NCI-H69 (cell line): ENCODE results near the gene TRIM65.
"Not testable (repeated sequence)": the region's sequence is repeated elsewhere in the genome, so short reads cannot be mapped to it uniquely, and the experiment has no call there.

ENCODE experiments used
- DNase-seq: peaks from one replicate; lab custom pipeline; 2025; lab: John Stamatoyannopoulos, UW

TRIM65 gene

DNA sequence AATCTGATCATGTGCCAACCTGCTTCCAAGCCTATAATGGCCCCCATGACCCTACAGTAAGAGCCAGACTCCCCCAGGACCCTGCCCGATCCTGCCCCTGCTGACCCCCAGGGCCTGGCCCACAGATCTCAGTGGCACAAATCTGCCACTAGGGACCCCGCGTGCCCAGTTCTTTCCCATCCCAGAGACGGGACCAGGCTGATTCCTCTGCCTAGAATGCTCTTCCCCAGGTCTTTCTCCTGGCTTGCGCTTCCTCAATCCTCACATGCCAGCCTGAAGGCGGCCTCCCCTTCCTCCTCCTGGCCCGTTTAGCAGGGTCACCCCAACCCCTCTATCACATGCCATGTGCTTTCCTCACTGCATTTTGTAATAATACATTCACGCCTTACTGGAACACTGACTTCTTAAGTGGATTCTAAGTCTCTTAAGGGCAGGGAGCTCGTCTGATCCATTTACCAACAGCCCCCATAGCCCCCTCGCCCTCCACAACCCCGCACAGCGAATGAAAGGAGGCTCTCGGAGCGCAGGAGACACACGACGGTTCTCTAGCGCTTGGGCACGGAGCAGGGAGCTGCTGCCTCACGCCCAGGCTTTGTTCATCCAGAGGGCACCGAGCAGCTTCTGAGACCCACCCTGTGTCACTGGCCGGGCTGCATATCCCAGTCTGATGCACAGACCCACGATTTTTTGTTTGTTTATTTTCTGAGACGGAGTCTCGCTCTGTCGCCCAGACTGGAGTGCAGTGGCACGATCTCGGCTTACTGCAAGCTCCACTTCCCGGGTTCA, 1.2 kb downstream of the TRIM65 start:
- peak; percentile 52 for DNase-seq

DNA sequence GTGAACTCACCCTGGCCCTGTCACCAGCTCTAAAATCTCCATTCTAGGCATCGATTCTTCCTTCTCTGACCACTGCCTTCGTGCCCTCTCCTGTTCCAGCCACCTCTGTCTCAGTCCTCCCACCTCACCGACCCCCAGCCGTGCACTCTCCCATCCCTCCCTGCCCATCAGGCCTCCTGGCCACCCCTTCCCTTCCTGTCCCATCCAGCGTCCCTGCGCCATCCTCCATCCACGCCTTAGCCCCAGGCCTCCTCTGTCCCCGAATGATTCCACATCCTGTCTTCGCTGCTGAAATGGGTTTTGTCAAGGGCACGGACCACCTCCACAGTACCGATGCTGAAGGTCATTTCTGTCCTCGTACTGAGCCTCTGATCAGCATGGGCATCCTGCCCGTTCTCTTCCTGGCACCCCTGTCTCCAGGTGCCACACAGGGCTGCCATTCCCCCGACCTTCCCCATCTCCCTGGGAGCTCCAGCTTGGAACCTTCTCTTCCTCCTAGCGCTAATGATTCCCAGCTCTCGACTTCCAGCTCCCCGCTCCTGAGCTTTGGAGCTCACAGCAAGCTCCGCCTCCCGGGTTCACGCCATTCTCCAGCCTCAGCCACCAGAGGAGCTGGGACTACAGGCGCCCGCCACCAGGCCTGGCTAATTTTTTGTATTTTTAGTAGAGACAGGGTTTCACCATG, 2.6 kb downstream of the TRIM65 start:
- DNase-seq: no peak

DNA sequence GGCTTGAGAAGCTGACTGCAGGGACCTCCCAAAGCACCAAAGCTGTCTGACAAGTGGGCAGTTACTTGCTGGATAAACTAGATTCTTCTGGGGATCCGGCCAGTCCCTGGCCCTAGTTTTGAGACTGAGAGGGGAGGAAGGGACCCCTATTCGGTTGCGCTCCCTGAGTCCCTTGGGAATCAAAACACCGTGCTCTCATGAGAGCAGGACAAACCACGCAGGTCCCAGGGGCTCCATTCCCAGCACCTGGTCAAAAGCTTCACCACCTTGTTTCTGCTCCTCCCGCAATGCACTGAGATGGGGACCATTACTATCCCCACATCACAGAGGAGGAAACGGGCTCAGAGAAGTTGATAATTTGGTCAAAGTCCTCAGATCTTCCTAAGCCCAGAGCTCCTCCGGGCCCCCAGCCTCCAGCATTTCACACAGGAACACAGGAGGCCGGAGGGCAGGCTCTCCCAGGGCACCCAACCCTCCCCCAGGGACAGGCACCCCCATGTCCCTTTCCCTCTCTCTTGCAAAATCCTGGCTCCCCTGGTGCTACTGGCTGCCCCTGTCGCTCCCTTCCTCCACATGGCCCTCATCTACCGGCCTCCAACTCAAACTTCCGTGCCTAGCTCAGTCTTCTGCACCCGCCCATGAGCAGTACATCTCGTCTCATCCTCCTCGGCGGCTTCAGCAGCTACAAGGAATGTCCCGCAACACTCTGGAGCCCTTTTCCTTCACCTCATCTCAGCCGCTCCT, 3.3 kb downstream of the TRIM65 start:
- DNase-seq: no peak

DNA sequence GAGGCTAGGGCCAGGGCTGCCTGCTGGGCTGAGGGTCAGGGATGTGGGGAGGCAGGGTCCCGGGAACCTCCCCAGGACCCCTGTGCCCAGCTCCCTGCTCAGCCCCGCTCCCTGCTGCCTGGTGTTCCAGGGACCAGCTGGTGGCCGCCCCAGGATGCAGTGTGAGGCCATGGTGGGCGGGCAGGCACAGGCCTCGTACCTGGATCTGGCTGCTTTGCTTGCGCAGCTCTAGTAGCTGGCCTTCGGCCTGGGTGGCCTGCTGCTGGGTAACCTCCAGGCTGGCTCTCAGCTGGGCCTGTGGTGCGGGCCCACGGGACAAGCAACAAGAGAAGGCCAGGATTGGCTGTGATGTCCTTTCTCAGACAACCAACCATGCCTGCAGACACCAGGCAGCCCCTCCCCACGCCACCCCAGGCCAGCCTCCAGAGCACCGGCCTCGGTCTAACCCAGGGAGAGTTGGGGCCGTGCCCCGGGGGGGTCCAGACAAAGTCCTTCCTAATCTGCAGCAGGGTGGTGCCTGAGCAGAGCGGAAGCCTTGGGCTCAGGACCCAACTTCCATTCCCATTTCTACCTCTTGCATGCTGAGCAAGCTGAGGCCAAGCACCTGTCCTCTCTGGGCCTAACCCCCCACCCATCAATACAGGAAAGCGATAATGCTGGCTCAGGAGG, 4.1 kb downstream of the TRIM65 start:
- no peak for DNase-seq

DNA sequence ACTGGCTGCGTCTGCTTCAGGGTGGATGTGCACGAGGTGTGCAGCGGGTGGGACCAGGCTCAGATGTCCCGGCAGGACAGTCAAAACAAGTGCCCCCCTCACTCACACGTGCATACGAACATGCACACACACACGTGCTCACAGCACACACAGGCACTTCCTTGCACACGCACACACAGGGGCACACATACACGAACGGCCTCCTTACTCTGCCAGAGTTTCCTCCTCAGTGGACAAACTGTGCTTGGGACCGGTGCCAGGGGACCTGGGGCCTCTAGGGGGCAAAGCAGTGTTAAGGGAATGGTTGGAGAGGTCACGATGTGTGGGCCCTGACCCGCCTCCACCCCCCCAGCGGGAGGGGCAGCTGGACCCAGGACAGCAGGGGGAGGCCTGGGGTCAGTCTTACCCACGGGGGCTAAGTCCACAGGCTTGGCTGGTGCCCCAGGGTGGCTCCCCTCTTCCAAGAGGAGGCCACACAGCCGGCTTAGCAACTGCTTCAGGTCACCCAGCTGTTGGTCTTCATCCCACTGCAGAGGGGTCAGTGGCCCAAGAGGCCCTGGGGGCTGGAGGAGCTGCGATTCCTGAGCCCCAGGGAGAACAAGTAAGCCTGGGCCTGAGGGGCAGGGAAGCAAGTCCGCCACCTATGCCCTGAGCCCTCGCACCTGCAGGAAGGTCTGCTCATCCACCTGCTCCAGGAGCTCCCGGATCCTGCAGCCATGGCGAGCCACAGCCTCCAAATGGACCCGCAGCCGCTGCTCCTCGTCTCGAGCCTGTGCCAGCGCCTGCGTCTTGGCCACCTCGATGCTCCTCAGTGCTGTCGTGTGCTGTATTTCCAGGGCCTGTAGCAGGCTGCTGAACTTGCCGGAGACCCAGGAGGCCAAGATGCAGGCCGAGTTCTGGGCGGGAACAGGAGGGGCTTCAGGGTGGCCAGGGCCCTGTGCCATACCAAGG, 4.9 kb downstream of the TRIM65 start:
- no peak for DNase-seq

DNA sequence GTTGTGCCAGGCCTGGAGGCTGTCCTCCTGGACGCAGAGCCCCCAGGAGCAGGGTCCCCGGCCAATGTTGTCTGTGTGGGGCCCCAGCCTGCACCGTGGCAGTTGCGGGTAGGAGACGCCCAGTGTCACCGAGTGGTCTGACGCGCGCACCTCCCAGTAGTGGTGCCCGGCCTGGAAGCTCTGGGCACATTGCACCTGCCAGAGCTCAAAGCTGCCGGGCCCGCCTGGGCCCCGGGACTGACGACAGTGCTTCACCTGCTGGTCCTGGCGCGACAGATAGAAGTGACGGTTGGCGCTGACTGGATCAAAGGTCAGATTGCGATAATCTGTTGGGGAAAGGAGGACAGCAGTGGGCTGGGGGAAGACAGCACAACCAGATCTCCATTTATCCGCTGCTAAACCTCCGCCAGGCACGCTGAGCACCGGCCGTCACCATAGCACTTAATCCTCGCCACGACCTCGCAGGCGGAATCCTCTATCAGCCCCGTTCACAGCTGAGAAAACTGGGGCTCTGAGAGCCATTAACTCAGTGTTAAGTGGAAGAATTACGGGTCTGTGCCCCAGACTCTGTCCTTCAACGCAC, 5.6 kb downstream of the TRIM65 start:
- DNase-seq: no peak

DNA sequence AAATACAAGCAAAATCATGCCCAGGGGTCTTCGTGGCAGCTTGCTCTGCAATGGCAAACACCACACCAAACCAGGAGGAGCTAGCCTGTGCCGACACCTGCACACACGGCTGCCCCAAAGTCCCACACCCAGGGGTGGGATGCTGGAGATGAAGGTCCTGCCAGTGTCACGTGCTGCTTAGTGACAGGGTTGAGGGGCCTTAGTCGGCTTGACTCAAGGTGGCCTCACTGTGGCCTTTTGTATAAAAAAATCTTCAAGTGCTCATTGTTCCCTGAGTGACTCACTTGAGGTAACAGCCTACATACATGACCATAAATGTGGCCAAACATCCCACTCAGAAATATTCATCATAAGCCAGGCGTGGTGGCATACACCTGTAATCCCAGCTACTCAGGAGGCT, 7.3 kb downstream of the TRIM65 start:
- DNase-seq: no peak

DNA sequence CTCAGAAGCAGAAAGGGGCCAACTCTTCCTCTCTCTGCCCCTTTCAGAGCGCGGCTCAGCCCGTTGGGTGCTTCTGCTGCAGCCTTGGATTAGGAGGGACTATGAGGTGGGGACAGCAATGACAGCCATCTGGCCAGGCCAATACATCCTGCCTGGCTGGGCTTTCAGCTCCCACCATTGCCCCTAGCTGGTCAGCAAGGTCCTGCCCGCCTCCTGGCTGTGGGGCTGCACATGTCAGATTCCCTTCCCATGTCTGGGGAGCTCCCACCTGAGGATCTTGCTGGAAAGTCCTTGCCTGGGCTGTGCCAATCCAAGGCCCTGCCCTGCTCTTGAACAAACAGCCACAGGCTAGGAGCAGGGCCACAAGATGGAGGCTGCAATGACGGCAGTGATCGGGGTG, 8.3 kb downstream of the TRIM65 start:
- DNase-seq: no peak

DNA sequence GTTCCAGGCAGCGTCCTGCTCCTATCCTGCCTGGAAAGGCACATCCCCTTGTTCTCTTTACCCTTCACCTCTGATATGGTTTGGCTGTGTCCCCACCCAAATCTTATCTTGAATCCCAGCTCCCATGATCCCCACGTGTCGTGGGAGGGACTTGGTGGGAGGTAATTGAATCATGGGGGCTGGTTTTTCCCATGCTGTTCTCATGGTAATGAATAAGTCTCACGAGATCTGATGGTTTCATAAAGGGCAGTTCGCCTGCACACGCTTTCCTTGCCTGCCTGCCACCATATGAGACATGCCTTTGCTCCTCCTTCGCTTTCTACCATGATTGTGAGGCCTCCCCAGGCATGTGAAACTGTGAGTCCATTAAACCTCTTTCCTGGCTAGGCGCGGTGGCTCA, 10.9 kb downstream of the TRIM65 start:
- not testable (repeated sequence) for DNase-seq

DNA sequence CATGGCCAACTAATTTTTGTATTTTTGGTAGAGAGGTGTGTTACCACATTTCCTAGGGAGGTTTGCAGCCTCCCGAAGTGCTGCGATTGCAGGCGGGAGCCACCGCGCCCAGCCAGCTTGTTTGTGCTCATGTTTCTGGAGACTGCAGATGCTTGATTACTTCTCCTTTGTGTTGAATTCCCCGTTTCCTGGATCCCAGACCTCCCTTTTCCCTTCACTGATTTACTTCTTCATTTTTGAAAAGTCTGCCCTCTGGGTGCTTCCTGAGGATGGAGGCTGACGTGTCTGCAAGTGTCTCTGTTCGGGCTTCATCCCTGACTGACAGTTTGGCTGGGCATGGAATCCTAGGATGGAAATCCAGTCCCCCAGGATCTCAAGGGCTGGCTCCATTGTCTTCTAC, 11.3 kb downstream of the TRIM65 start:
- no peak for DNase-seq

DNA sequence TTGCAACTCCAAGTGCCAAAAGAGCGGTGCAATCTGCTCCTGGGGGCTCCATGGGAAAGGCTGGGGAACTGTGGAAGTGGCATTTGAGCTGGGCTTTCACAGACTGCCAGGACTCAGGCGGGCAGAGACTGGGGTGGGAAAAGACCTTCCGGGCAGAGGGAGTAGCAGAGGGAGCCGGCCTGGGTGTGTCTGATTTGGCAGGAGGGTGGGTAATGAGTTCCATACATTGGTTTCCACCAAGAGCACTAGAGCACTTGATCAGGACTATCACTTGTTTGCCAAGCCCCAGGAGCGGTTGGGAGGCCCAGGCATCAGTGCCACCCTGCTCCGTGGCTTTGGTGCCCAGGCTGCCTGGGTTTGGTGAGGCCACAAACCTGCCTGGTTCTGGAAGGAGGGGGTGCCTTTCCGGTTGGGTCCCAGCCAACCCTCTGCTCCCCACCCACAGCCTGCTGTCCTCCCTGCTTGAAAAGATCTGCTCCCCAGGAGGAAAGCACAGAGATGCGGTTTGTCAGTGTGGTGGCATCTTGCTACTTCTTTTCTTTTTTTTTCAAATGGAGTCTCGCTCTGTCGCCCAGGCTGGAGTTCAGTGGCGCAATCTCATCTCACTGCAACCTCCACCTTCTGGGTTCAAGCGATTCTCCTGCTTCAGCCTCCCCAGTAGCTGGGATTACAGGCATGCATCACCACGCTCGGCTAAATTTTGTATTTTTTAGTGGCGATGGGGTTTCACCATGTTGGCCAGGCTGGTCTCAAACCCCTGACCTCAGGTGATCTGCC, 14.9 kb downstream of the TRIM65 start:
- DNase-seq: no peak

DNA sequence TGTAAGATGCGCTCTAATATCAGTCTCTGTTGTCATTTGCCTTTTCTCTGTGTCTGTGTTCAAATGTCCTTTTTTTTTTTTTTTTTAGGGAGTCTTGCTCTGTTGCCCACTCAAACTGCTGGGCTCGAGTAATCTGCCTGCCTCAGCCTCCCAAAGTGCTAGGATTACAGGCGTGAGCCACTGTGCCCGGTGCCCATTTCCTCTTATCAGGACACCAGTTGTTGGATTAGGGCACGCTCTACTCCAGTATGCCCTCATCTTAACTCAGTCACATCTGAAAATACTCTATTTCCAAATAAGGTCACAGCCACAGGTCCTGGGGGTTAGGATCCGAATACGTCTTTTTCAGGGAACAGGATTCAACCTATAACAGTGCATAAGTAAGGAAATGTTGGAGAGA, 16.5 kb downstream of the TRIM65 start:
- DNase-seq: no peak

DNA sequence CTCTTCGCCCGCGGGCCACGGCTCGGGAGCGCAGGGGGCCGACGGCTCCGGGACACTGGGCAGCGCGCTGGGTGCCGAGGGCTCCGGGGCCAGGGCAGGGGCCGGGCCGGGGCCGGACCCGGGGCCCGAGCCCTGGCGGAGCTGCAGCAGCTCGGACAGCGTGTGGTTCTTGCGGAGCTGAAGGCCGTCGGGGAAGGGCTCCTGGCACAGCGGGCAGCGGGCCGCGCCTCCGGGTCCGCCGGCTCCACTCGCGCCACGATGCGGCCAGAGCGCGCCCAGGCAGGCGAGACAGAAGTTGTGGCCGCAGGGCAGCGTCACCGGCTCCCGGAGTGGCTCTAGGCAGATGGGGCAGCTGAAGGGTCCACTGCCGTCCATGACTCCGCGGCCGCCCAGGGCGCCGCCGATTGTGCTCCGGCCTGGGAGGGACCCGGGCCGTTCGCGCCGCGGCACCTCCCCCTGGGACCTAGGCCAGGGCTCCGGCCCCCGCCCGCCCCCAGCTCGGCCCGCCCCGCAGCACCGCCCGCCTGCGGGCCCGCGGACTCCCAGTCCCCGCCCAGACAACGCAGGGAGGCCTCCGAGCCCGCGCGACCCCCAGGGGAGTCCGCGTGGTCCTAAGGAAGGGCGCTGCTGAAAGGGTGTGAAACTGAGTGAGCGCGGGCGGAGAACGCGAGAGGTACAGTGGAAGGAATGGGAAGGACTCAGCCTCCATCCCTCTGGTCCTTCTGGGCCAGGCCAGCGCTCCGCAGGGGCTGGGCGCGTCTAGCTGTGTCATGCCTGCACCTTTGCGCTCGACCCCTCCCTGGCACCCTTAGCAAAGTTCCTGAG, 18.4 kb downstream of the TRIM65 start, which contains the start of gene TRIM47:
TRIM47 (minus strand) TSS at position 408 of the 825 bp plus-strand sequence; CDS start at position 375, 33 bp downstream.
- DNase-seq: peak; percentile 79

DNA sequence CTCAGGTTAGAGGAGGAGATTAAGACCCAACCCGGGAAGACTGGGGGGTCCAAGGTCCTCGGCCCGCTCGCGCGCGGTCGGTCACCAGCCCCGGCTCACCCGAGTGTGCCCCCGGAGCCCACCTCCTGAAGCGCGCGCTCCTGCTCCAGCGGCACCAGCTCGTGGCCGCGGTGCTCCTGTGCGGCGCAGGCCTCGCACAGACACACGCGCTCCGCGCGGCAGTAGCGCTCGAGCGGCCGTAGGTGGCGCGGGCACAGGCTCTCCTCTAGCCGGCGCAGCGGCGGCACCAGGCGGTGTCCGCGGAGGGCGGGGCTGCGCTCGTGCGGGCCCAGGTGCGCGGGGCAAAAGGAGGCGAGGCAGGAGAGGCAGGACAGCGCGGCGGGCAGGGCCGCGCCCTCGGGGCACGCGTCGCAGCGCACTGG, 19.0 kb downstream of the TRIM65 start:
- DNase-seq: peak; percentile 88

DNA sequence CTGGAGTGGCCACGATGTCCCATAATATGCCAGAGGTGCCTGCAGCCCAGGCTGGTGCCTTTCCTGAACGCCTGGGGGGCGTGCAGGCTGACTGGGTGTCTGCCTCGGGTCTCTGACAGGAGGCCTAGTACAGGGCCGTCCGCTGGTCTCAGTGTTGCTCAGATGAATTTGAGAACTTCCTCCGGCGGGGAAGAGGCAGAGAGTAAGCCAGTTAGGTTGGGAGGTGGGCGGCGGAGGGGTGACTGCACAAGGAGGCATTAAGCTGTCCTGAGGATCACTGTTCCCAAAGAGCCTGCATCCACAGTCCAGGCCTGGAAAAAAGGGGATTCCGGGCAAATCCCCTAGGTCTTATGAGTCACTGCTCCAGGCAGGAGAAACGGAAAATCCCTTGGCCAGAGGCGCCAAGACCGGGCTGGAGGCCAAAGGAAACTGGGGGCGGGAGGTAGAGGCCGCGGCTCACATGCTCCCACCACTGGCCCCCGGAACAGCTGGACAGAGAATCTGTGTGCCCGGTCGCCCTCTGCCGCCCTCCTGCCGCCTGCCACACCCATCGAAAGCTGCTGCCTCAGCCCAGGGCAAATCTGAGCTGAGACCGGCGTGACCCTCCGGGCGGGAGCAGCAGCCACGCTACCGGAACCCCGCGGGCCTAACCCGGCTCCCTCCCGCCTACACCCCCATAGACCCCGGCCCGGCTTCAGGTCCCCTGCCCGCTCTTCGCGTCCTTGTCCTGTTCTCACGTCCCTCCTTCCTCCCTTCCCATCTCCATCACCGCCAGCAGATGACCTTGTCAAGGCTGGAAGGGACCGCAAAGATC, 19.6 kb downstream of the TRIM65 start:
- DNase-seq: peak; percentile 70

DNA sequence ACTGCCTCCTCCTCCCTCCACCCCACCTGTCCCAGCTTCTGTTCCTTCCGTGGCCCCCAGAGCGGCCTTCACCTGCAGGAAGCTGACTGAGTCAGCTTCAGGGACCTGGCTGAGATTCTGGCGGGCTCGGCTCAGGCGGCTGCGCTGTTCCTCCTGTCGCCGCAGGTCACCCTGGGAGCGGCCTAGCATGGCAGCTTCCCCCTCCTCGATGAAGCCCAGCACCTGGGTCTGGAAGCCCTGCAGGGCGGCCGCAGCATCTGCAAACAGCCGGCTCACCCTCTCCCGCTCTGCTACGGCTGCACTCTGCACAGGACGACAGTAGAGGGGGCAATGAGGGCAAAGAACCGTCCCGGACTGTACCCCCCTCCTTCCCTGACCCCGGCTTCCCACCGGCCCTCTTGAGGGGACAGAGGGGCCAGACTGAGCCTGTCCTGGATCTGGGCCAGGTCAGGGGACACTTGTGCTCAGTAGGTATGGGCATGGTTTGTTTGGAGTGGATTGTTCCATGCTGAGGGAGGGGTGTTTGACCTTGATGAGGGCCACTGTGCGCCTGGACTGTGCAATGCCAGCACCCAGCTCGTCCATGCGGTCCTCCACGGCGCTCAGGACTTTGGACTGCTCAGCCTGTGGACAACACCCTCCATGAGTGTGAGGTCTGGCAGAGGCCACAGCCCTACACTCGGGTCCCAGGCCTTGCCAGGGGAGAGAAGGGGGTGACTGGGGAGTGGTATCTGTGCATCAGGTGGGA, 20.4 kb downstream of the TRIM65 start:
- peak; percentile 96 for DNase-seq

DNA sequence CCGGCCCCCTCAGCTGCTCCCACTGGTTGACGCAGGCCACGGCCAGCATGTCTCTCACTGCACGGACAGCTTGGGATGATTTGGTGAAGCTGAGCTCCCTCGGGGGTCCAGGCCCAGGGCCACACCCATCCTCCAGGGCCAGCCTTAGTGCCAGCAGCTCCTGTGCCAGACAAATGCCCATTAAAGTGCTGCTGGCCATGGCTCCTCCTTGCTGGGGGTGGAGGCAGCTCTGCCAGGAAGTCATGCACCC, 20.9 kb downstream of the TRIM65 start:
- no peak for DNase-seq
